B cell (primary cell): ENCODE measurements around the gene HMCN1.

Experiments used
- CTCF ChIP-seq: fragments of 200-600 bp; IDR thresholded peaks from one replicate; pipeline ENCODE4 v1.8.0; 2022; ENCODE audit warnings: antibody characterized with exemption, mild to moderate bottlenecking
- EZH2 ChIP-seq: IDR thresholded peaks from 2 replicates; pipeline ENCODE4 v1.6.1; 2012; ENCODE audit warnings: borderline replicate concordance, low read depth, mild to moderate bottlenecking, moderate library complexity, low read length; ENCODE audit not compliant: insufficient read depth, poor library complexity, severe bottlenecking

GRCh38 chr1:186189156-186189555, 455.0 kb downstream of the HMCN1 start:
- TF ChIP-seq CTCF (no peak), EZH2 (no peak)
